Type B pancreatic cell (in vitro differentiated cells): Measurements from ENCODE around the gene TRIM3. TPM values are rescaled to one million over a fixed set of nuclear protein-coding genes. Genes with fewer than 3 reads are reported as not detected.

ENCODE experiments used
- DNase-seq: peaks from one replicate; pipeline ENCODE4 v3.0.0; 2021; ENCODE audit warnings: mixed read lengths; ENCODE audit not compliant: unreplicated experiment; ENCODE audit errors: extremely low spot score
- H3K27ac Mint-ChIP-seq: 2 replicates; pipeline ENCODE4 v1.8.0; 2021; ENCODE audit warnings: mild to moderate bottlenecking, mixed read lengths
- H3K27me3 Mint-ChIP-seq: 2 replicates; pipeline ENCODE4 v1.8.0; 2021; ENCODE audit warnings: mixed read lengths
- H3K36me3 Mint-ChIP-seq: 2 replicates; pipeline ENCODE4 v1.8.0; 2021; ENCODE audit warnings: mixed read lengths
- H3K4me1 Mint-ChIP-seq: one replicate; pipeline ENCODE4 v1.8.0; 2021; ENCODE audit warnings: mixed read lengths; ENCODE audit not compliant: unreplicated experiment
- H3K4me3 Mint-ChIP-seq: 2 replicates; pipeline ENCODE4 v1.8.0; 2021; ENCODE audit warnings: mild to moderate bottlenecking, mixed read lengths
- H3K9me3 Mint-ChIP-seq: 2 replicates; pipeline ENCODE4 v1.8.0; 2021; ENCODE audit warnings: mixed read lengths
- CTCF ChIP-seq: fragments of 200-600 bp; sonication (generic); conservative IDR thresholded peaks from 2 replicates; pipeline ENCODE4 v1.5.0; 2021; ENCODE audit warnings: antibody characterized with exemption, mild to moderate bottlenecking
- total RNA-seq: library from RNA; stranded (reverse); gene quantifications from 2 replicates; pipeline ENCODE4 v1.2.1, GENCODE V29; 2021; ENCODE audit warnings: low replicate concordance

The TRIM3 gene
- total RNA-seq, 1 donor from 2014 or later, result 22.9 TPM

- no peak for DNase-seq
- no peak for TF ChIP-seq CTCF
- Mint-ChIP-seq H3K4me1 (peaks cover 13% of the 10 kb centered on the region), H3K36me3 (peaks cover 17% of the 10 kb centered on the region), H3K27ac (no peak overlapping the region), H3K4me3 (no peak overlapping the region), H3K27me3 (no peaks in the 10 kb centered on the region), H3K9me3 (no peaks in the 10 kb centered on the region)
Observed at GRCh38 chr11:6400431-6401345, 73.1 kb downstream of the TRIM3 start.

Other genes starting within 250 kb of the TRIM3 start
- 50.7 and 52.5 TPM in 2 replicates for gene FHIP1B, start 239.3 kb downstream of the TRIM3 start, total RNA-seq
- gene CNGA4, start 234.9 kb downstream of the TRIM3 start, total RNA-seq, result 0.62 and 0.68 TPM in 2 replicates
- 0.90 and 1.1 TPM in 2 replicates for gene CCKBR, start 214.1 kb downstream of the TRIM3 start, total RNA-seq
- gene CAVIN3, start 153.4 kb downstream of the TRIM3 start, total RNA-seq, result 4.2 and 7.9 TPM in 2 replicates
- 31.6 and 50.0 TPM in 2 replicates for gene SMPD1, start 83.5 kb downstream of the TRIM3 start, total RNA-seq
- 38.4 and 61.6 TPM in 2 replicates for gene APBB1, start 54.8 kb downstream of the TRIM3 start, total RNA-seq
- gene HPX, start 33.0 kb downstream of the TRIM3 start, total RNA-seq, result 1.5 and 1.9 TPM in 2 replicates
- 60.9 and 77.3 TPM in 2 replicates for gene ARFIP2, start 7.4 kb upstream of the TRIM3 start, total RNA-seq
- 31.2 and 35.7 TPM in 2 replicates for gene TIMM10B, start 7.6 kb upstream of the TRIM3 start, total RNA-seq
- gene DNHD1, start 23.3 kb upstream of the TRIM3 start, total RNA-seq, result 5.6 and 9.9 TPM in 2 replicates
- 19.7 and 23.5 TPM in 2 replicates for gene RRP8, start 129.7 kb upstream of the TRIM3 start, total RNA-seq
- gene ILK, start 129.8 kb upstream of the TRIM3 start, total RNA-seq, result 92.7 and 135 TPM in 2 replicates
- gene TAF10, start 138.3 kb upstream of the TRIM3 start, total RNA-seq, result 121 and 130 TPM in 2 replicates
- 72.8 and 97.8 TPM in 2 replicates for gene TPP1, start 145.5 kb upstream of the TRIM3 start, total RNA-seq
- gene DCHS1, start 181.9 kb upstream of the TRIM3 start, total RNA-seq, result 3.9 and 54.9 TPM in 2 replicates
- gene MRPL17, start 209.4 kb upstream of the TRIM3 start, total RNA-seq, result 46.6 and 67.3 TPM in 2 replicates